ENCODE results near the gene DECR2.
A peak's percentile ranks its signal among the peaks of the same experiment; 100 is the strongest.

DECR2 gene

DNA sequence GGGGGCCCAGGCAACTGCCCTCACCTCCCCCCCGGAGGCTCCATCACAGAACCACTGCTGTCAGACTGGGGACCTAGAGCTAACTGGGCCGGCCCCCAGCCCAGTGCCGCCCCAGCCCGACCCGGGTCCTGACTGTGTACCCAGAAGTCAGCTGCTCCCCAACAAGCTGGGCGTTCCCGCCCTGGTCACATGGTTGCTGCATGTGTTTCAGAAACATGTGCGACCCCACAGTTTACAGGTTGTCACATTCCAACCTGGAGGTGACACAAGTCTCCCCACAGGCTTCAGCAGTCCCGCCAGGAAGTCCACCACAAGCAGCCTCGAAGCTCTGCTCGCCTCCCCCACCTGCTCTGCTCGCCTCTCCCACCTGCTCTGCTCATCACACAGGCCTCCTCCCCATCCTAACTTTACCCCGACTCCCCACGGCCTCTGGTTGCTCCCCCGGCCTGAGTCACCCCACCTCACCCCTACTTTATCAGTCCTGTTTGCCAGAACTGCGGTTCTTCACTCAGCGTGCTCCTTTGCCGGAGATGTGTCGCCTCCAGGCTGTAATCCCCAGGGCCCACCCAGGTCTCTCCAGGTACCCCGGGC lies 32.3 kb upstream of the DECR2 start:
- H3K4me3 ChIP-seq (ENCODE audit: low read length), result peak overlapping the region; percentile 39
- no peak for DNase-seq (ENCODE audit: low read depth)
- TF ChIP-seq, protein P1, sequence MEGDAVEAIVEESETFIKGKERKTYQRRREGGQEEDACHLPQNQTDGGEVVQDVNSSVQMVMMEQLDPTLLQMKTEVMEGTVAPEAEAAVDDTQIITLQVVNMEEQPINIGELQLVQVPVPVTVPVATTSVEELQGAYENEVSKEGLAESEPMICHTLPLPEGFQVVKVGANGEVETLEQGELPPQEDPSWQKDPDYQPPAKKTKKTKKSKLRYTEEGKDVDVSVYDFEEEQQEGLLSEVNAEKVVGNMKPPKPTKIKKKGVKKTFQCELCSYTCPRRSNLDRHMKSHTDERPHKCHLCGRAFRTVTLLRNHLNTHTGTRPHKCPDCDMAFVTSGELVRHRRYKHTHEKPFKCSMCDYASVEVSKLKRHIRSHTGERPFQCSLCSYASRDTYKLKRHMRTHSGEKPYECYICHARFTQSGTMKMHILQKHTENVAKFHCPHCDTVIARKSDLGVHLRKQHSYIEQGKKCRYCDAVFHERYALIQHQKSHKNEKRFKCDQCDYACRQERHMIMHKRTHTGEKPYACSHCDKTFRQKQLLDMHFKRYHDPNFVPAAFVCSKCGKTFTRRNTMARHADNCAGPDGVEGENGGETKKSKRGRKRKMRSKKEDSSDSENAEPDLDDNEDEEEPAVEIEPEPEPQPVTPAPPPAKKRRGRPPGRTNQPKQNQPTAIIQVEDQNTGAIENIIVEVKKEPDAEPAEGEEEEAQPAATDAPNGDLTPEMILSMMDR (conservative IDR thresholded peaks at IDR 0.05; ENCODE audit: low read depth, low read length), result no peak

DNA sequence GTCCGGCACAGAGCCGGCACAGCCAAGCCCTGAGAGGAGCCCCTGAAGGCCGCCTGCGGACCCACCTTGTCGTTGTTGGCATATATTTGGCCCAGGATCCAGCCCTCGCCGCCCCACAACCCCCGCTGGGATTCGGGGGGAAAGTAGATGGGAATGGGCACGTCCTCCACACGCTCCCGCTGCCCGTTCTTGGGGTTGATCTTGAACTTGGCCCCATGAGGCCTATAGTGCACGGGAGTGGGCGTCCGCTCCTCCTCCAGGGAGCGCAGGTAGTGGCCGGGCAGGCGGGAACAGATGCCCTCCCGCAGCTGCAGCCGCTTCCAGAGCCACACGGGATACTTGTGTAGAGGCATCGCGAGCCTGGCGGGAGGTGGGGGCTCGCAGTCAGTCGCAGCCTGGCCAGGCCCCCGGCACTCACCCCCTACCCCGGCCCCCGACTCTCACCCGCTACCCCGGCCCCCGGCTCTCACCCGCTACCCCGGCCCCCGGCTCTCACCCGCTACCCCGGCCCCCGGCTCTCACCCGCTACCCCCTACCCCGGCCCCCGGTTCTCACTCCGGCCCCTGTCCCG lies 31.7 kb upstream of the DECR2 start:
- TF ChIP-seq, protein P1 (conservative IDR thresholded peaks at IDR 0.05; ENCODE audit: low read depth, low read length), result no peak
- H3K4me3 ChIP-seq (ENCODE audit: low read length), result peak overlapping the region; percentile 39
- DNase-seq (ENCODE audit: low read depth), result no peak

DNA sequence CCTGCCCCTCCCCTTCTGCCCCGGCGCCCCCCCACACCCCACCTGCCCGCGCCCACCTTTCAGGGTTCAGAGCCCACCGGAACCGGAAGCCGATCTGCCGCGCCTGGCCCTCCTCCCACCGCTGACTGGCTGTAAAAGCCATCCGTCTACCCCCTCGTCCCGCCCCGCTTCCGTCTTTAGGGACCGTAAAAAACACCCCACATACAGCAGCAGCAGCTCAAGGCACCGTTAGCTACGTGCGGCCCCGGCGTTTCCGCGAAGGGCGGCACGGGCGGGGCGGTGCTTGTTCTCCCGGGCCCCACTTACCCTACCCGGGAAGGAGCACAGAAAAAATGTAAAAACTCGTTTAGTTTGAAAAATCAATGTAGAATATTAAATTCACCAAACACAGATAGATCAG lies 31.2 kb upstream of the DECR2 start, which contains the start of gene MRPL28:
Gene MRPL28, minus strand, starts transcription at position 96 of the 400 bp plus-strand sequence. CDS start 320 bp downstream, outside the sequence.
- peak; percentile 72 for DNase-seq (ENCODE audit: low read depth)
- TF ChIP-seq, protein P1 (conservative IDR thresholded peaks at IDR 0.05; ENCODE audit: low read depth, low read length), result no peak
- peak within 1 kb of the TSS; percentile 39 for H3K4me3 ChIP-seq (ENCODE audit: low read length)

DNA sequence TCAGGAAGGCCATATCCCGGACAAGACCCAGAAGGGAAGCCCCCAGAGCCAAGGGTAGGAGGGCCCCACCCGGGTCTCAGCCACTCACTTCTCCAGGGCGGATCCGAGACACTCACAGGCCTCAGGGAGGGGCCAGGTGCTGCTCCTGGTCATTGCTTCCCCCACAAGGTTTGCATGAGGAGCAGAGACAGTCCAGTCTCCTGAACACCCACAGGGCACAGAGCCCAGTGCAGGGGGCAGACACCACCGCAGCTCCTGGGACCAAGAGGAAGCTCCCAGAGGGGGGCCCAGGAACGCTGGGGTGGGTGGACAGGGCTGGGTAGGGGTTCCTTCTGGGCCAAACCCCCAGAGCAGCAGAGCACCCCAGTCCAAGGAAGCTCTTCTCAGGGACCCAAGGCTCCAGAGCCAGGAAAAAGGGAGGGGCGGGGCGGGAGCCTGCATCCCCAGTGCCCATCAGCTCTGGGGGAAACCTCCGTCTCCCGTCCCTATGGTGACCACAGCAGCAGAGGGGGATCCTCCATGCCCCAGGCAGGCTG lies 30.6 kb upstream of the DECR2 start:
- TF ChIP-seq, protein P1 (conservative IDR thresholded peaks at IDR 0.05; ENCODE audit: low read depth, low read length), result no peak
- DNase-seq (ENCODE audit: low read depth), result no peak
- H3K4me3 ChIP-seq (ENCODE audit: low read length), result peak overlapping the region; percentile 39

DNA sequence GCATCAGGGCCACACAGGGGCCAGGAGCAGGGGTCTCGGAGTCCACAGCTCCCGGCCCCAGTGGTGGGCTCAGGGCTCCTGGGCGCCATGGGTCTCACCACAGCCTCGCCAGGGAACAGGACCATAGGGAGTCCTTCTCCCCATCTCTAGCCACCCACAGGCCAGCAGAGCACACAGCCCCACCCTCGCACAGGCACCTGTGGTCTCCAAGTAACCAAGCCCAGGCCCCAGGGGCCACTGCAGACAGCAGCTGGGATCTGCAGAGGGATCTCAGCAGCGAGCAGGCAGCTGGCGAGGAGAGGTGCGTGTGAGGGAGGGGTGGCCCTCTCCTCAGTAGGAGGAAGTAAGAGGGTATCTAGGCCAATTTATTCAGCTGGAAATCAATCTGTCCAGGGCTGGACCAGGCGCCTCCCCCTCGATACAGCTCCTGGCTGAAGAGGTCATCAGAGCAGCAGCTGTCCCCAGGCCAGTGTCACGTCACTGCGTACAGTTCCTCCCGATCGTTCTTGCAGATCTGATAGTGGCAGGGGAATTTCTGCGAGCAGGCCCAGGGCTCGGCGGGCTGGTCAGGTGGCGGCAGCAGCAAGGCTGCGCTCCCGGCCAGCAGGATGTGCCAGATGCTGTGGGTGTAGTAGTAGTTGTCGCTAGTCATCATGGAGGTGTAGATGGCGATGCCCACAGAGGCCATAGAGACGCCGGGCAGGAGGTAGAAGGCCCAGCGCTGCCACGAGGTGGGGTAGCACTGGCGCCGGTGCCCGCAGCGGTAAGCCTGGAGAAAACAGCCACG lies 30.0 kb upstream of the DECR2 start:
- TF ChIP-seq, protein P1 (conservative IDR thresholded peaks at IDR 0.05; ENCODE audit: low read depth, low read length), result no peak
- no peak overlapping the region for H3K4me3 ChIP-seq (ENCODE audit: low read length)
- DNase-seq (ENCODE audit: low read depth), result no peak

DNA sequence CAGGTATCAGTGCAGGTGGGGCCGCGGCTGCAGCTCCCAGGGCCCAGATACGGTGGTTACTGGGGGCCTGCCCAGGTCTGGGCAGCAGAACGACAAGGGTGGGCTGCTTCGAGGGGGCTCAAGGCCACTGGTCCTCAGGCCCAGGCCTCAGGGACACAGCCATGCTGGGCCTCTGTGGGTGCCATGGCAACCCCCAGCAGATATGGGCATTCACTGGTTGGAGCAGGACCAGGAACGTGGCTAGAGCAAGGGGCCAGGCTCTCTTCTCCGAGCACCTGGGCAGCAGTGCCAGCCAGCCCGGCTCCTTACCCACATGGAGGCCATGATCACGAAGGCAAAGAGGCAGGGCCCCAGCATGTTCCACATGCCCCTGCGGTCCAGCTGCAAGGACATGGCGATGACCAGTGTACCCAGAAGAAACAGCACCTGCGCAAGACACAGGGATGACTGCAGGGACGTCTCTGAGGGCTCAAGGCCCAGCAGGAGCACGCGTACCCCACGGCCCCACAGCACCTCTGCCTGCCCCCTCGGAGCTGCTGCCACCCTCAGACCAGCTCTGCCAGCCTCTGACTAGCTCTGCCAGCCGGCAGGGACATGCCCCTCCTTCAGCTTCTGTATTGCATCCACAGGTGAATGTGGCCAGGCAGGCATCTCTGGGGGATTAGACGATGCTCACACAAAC lies 29.2 kb upstream of the DECR2 start:
- H3K4me3 ChIP-seq (ENCODE audit: low read length), result no peak overlapping the region
- TF ChIP-seq, protein P1 (conservative IDR thresholded peaks at IDR 0.05; ENCODE audit: low read depth, low read length), result no peak
- DNase-seq (ENCODE audit: low read depth), result no peak
